Osteocyte (in vitro differentiated cells): Measurements from ENCODE around the gene BCL7B. TPM values are rescaled to one million over a fixed set of nuclear protein-coding genes. Genes with fewer than 3 reads are reported as not detected.

Source experiments
- DNase-seq: peaks from one replicate; pipeline ENCODE4 v3.0.0; 2021; ENCODE audit warnings: mixed read lengths; ENCODE audit not compliant: unreplicated experiment; ENCODE audit errors: extremely low spot score
- H3K27ac Mint-ChIP-seq: one replicate; pipeline ENCODE4 v1.8.0; 2021; ENCODE audit warnings: mild to moderate bottlenecking, mixed read lengths; ENCODE audit not compliant: unreplicated experiment
- H3K27me3 Mint-ChIP-seq: one replicate; pipeline ENCODE4 v1.8.0; 2021; ENCODE audit warnings: mixed read lengths; ENCODE audit not compliant: unreplicated experiment
- H3K36me3 Mint-ChIP-seq: one replicate; pipeline ENCODE4 v1.8.0; 2021; ENCODE audit warnings: mixed read lengths; ENCODE audit not compliant: unreplicated experiment
- H3K4me1 Mint-ChIP-seq: one replicate; pipeline ENCODE4 v1.8.0; 2021; ENCODE audit warnings: mixed read lengths; ENCODE audit not compliant: unreplicated experiment
- H3K4me3 Mint-ChIP-seq: one replicate; pipeline ENCODE4 v1.8.0; 2021; ENCODE audit warnings: mild to moderate bottlenecking, moderate library complexity, mixed read lengths; ENCODE audit not compliant: unreplicated experiment
- H3K9me3 Mint-ChIP-seq: one replicate; pipeline ENCODE4 v1.8.0; 2021; ENCODE audit warnings: mixed read lengths; ENCODE audit not compliant: unreplicated experiment
- CTCF ChIP-seq: fragments of 200-600 bp; sonication (generic); IDR thresholded peaks from 2 replicates; pipeline ENCODE4 v1.5.0; 2021; ENCODE audit warnings: antibody characterized with exemption, mild to moderate bottlenecking, moderate library complexity
- total RNA-seq: library from RNA; stranded (reverse); gene quantifications from 2 replicates; pipeline ENCODE4 v1.2.1, GENCODE V29; 2021

BCL7B gene
- total RNA-seq, 1 donor from 2014 or later: 41.8 TPM

- TF ChIP-seq CTCF: no peak
- Mint-ChIP-seq H3K4me1 (peaks cover 47% of the 10 kb centered on the region), H3K9me3 (no peaks in the 10 kb centered on the region), H3K36me3 (peaks cover 12% of the 10 kb centered on the region), H3K27ac (no peak overlapping the region), H3K27me3 (no peaks in the 10 kb centered on the region), H3K4me3 (peak overlapping the region; percentile 91)
- peak; percentile 87 for DNase-seq
Observed at GRCh38 chr7:73521636-73522104, 35.8 kb downstream of the BCL7B start.

- peak overlapping the region; percentile 92 for H3K4me3 Mint-ChIP-seq
- no peak for DNase-seq
- H3K36me3 Mint-ChIP-seq: peaks cover 12% of the 10 kb centered on the region
- H3K27ac Mint-ChIP-seq: peak overlapping the region; percentile 93
- H3K4me1 Mint-ChIP-seq: peaks cover 47% of the 10 kb centered on the region
- no peak for TF ChIP-seq CTCF
- H3K27me3 Mint-ChIP-seq: no peaks in the 10 kb centered on the region
- no peaks in the 10 kb centered on the region for H3K9me3 Mint-ChIP-seq
Observed at GRCh38 chr7:73520673-73521635, 36.5 kb downstream of the BCL7B start.

GRCh38 chr7:73519867-73520672, 37.4 kb downstream of the BCL7B start:
- no peak for DNase-seq
- no peaks in the 10 kb centered on the region for H3K27me3 Mint-ChIP-seq
- no peak for TF ChIP-seq CTCF
- H3K4me1 Mint-ChIP-seq: peaks cover 49% of the 10 kb centered on the region
- H3K9me3 Mint-ChIP-seq: no peaks in the 10 kb centered on the region
- peak overlapping the region; percentile 92 for H3K4me3 Mint-ChIP-seq
- H3K36me3 Mint-ChIP-seq: peaks cover 18% of the 10 kb centered on the region
- H3K27ac Mint-ChIP-seq: peak overlapping the region; percentile 93

GRCh38 chr7:73518470-73518869, 39.0 kb downstream of the BCL7B start:
- Mint-ChIP-seq H3K27me3 (no peaks in the 10 kb centered on the region), H3K4me3 (peak overlapping the region; percentile 92), H3K36me3 (peaks cover 24% of the 10 kb centered on the region), H3K9me3 (no peaks in the 10 kb centered on the region), H3K4me1 (peaks cover 58% of the 10 kb centered on the region), H3K27ac (peak overlapping the region; percentile 93)
- no peak for TF ChIP-seq CTCF
- no peak for DNase-seq
